GM19324 (cell line): ENCODE measurements around the gene PAF1.
"Not testable (repeated sequence)": the region's sequence is repeated elsewhere in the genome, so short reads cannot be mapped to it uniquely, and the experiment has no call there.

Experiments used
- ATAC-seq: cut with Tn5 transposase; IDR thresholded peaks from one replicate; pipeline ENCODE4 v1.9.1; 2021; ENCODE audit warnings: mild to moderate bottlenecking, moderate library complexity; ENCODE audit not compliant: unreplicated experiment, low FRiP score

The PAF1 gene

DNA sequence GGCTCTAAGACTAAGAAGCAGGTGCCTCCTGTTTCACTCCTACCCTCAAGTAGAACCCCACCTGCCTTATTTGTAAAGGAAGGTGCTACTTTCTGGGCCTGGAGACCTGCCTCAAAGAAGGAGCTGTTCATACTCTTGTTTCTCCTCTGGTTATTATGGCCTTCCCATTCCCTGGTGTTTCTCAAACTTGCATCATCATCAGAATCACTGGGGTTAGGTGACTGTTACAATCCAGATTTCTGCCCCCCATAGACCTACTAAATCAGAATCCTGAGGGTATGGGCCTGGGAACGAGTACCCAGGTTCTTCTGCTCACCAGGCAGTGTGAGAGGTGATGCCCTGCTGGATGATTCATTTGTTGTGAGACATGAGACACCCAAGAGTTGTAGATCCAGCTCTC, 30.3 kb downstream of the PAF1 start:
- no peak for ATAC-seq

- ATAC-seq: no peak
Observed at GRCh38 chr19:39359026-39359425, 31.9 kb downstream of the PAF1 start.

- ATAC-seq: no peak
Observed at GRCh38 chr19:39356647-39357046, 34.3 kb downstream of the PAF1 start.

DNA sequence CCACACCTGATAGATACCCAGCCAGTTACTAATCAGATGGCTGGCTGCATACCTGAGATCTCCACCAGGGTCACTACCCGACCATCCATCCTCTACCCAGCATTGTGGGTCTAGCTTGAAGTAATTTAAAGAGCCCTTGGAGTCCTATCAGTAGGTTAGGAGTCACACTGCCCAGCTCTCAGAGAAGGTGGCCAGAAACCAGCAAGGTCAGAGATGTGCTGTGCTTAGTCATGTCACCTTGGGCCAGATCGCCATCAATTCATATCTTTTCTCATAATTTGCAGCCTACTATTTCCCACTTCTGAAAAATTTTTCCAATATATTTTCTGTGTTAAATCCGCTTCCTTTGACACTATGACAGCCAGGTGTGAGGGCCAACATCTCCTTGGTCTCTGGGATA, 34.8 kb downstream of the PAF1 start:
- no peak for ATAC-seq

- no peak for ATAC-seq
Observed at GRCh38 chr19:39355253-39355652, 35.7 kb downstream of the PAF1 start.

GRCh38 chr19:39352381-39353255, 38.3 kb downstream of the PAF1 start:
- ATAC-seq: no peak

GRCh38 chr19:39351537-39352064, 39.3 kb downstream of the PAF1 start:
- peak; percentile 51 for ATAC-seq

DNA sequence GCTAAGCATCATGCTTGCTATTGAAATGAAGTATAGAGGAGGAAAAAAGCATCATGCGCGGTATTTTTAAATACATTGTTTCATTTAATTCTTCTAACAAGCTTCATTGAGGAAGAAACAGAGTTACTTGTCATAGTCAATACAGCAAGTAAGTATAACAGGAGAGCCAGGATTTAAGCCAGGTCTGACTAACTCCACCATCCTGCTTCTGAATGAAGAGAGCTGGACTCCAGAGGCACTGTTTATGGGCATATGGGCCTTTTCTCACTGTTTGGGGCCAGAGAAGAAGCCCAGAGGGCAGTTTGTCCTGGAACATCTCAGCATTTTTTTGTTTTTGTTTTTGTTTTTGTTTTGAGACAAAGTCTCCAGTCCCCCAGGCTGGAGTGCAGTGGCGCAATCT, 40.8 kb downstream of the PAF1 start:
- no peak for ATAC-seq

- no peak for ATAC-seq
Observed at GRCh38 chr19:39349326-39349725, 41.6 kb downstream of the PAF1 start.

- no peak for ATAC-seq
Observed at GRCh38 chr19:39347332-39348164, 43.4 kb downstream of the PAF1 start.

GRCh38 chr19:39345956-39346355, 45.0 kb downstream of the PAF1 start:
- no peak for ATAC-seq

DNA sequence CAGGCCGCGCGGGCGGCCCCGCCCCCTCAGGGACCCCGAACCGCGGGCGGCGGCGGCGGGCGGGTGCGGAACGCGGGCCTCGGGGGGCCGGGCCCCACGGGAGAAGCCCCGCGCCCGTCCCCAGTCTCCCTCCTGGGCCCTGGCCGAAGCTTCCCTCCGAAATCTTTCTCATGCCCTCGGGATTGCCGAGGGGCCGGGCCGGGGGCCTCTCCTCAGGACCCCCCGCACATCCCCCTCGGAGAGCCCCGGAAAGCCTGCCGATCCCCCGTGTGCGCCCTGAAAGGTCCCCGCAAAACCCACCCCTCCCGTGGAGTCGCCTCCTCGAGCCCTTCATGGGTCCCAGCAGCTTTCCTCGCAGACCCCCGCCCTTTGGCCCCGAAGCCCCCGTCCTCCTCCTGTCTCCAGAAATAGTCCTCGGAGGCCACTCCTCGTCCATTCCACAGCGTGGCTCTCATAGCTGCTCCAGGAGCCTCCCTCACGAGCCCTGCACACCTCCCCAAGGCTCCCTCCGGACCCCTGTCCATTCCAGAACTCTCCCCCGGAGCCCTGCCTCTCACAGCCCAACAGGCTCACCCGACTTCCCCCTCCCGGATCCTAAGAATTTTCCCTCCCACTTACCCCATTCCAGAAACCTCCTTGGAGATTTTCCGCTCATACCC, 48.1 kb downstream of the PAF1 start:
- ATAC-seq: no peak

- peak; percentile 93 for ATAC-seq
Observed at GRCh38 chr19:39341719-39342604, 48.9 kb downstream of the PAF1 start, which contains the start of gene SAMD4B. SAMD4B (plus strand) TSS chr19:39342421; CDS start chr19:39356894, 14,473 bp downstream.

GRCh38 chr19:39341129-39341718, 49.7 kb downstream of the PAF1 start:
- ATAC-seq: no peak

- ATAC-seq: not testable (repeated sequence)
Observed at GRCh38 chr19:39340156-39340555, 50.8 kb downstream of the PAF1 start.

- no peak for ATAC-seq
Observed at GRCh38 chr19:39339674-39340073, 51.2 kb downstream of the PAF1 start.

DNA sequence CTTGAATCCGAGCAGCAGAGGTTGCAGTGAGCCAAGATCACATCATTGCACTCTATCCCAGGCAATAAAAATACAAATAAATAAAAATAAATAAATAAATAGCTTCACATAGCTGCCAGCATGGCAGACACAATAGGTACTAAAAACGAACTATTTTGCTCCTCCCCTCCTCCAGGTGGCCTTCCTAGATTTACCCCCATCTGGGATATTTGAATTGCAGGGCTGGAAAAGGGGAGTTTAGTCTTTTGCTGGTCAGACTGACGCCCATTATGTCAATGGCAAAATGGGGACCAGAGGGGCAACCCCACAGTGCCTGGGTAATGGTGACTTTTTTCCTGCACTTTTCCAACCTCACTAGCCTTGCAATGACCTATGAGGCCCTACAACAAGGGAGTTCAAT, 54.4 kb downstream of the PAF1 start:
- ATAC-seq: no peak
